Esophagus squamous epithelium (tissue), 4 donors: Measurements from ENCODE around the gene MSN.

Source experiments
- POLR2A ChIP-seq, 4 donors: fragments of 450-650 bp; IDR thresholded peaks; one replicate each; pipeline ENCODE4 v1.6.1; 2017; ENCODE audit warnings: antibody characterized with exemption in 4 of 4, mild to moderate bottlenecking in 4 of 4, moderate library complexity in 3 of 4
- TF ChIP-seq, protein P1 (sequence below), 6 experiments: fragments of 450-650 bp in 4 of 6; fragments of 200-600 bp in 2 of 6; sonication (generic) in 2 of 6; IDR thresholded peaks; one replicate each; pipeline ENCODE4 v1.5.1; 2016 to 2019; ENCODE audit warnings: antibody characterized with exemption in 6 of 6, mild to moderate bottlenecking in 4 of 6, moderate library complexity in 4 of 6

DNA sequence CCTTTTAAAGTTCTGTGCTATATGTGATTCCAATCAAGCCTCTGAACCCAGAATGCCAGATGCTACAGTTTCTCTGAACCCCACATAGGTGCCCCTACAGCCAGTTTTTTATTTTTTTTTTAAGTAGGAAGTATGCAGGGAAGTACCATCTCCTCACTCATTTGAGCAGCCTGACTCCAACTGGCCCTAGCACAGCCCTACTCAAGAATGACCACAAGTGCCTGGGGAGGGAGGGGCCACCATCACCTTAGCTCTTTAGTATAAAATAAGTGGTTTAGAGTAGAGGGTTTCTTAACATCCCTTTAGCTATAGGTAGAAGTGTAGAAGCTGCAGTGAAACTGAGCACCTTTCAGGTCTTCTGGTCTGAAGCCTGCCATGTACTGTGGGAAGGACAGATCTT, 14.4 kb downstream of the MSN start:
- TF ChIP-seq POLR2A (IDR thresholded peaks at IDR 0.05) = no peak
- TF ChIP-seq, protein P1, sequence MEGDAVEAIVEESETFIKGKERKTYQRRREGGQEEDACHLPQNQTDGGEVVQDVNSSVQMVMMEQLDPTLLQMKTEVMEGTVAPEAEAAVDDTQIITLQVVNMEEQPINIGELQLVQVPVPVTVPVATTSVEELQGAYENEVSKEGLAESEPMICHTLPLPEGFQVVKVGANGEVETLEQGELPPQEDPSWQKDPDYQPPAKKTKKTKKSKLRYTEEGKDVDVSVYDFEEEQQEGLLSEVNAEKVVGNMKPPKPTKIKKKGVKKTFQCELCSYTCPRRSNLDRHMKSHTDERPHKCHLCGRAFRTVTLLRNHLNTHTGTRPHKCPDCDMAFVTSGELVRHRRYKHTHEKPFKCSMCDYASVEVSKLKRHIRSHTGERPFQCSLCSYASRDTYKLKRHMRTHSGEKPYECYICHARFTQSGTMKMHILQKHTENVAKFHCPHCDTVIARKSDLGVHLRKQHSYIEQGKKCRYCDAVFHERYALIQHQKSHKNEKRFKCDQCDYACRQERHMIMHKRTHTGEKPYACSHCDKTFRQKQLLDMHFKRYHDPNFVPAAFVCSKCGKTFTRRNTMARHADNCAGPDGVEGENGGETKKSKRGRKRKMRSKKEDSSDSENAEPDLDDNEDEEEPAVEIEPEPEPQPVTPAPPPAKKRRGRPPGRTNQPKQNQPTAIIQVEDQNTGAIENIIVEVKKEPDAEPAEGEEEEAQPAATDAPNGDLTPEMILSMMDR (IDR thresholded peaks at IDR 0.05) = no peak
